Kidney (tissue), 14 donors: ENCODE results near the gene ORC2. TPM values are rescaled to one million over a fixed set of nuclear protein-coding genes. Genes with fewer than 3 reads are reported as not detected.

ENCODE experiments used
- DNase-seq, 5 donors: peaks; one replicate each; pipeline ENCODE4 v3.0.0-alpha.2; 2013 to 2020
- FAIRE-seq: peaks from 2 replicates; lab custom pipeline; 2012; peaks lifted over from hg19 to GRCh38; lab: Jason Lieb, UNC
- H3K27ac ChIP-seq, 2 donors: one replicate each; pipeline ENCODE4 v1.7.0; 2013; ENCODE audit warnings: low read depth in 2 of 2, low read length in 2 of 2, inconsistent platforms in 1 of 2
- H3K27me3 ChIP-seq: one replicate; pipeline ENCODE4 v1.7.1; 2013; ENCODE audit warnings: low read length, inconsistent platforms; ENCODE audit not compliant: control insufficient read depth, insufficient read depth
- H3K36me3 ChIP-seq, 3 donors: one replicate each; pipeline versions ENCODE4 v1.7.0 to v1.7.1; 2013; ENCODE audit warnings: low read length in 3 of 3, control low read depth in 1 of 3, inconsistent platforms in 1 of 3; ENCODE audit not compliant: insufficient read depth in 3 of 3, control insufficient read depth in 2 of 3
- H3K4me1 ChIP-seq, 3 donors: one replicate each; pipeline versions ENCODE4 v1.7.0 to v1.7.1; 2013; ENCODE audit warnings: low read length in 3 of 3, inconsistent platforms in 1 of 3, low read depth in 1 of 3; ENCODE audit not compliant: control insufficient read depth in 2 of 3, insufficient read depth in 2 of 3
- H3K4me3 ChIP-seq, 3 donors: one replicate each; pipeline versions ENCODE4 v1.7.0 to v1.8.1; 2013; ENCODE audit warnings: low read length in 3 of 3, control low read depth in 1 of 3, inconsistent platforms in 1 of 3
- H3K9ac ChIP-seq, 3 donors: one replicate each; pipeline versions ENCODE4 v1.7.0 to v1.7.1; 2013; ENCODE audit warnings: low read length in 3 of 3, control low read depth in 1 of 3, inconsistent platforms in 1 of 3
- H3K9me3 ChIP-seq, 3 donors: one replicate each; pipeline versions ENCODE4 v1.7.0 to v1.7.1; 2013; ENCODE audit warnings: low read length in 3 of 3, control low read depth in 1 of 3, inconsistent platforms in 1 of 3; ENCODE audit not compliant: control insufficient read depth in 2 of 3, insufficient read depth in 1 of 3
- CTCF ChIP-seq: IDR thresholded peaks from 3 replicates; pipeline ENCODE4 v1.5.1; 2012; ENCODE audit warnings: mild to moderate bottlenecking, moderate library complexity, borderline replicate concordance; ENCODE audit not compliant: insufficient read depth; ENCODE audit errors: extremely low read depth
- intact Hi-C: fragments of 100-400 bp; cut with DNase I; formaldehyde crosslinking; loops from one replicate; pipeline ENCODE4 v1.11.1; 2022
- polyA plus RNA-seq: library from polyadenylated mRNA; stranded (reverse); fragments of 350-450 nt; fragmentation: Illumina TruSeq; extraction: RNeasy Lipid Tissue Mini Kit (QIAGEN cat#74804); gene quantifications from one replicate; pipeline ENCODE4 v1.2.3, GENCODE V29; 2014; ENCODE audit warnings: low read depth, low replicate concordance; ENCODE audit not compliant: insufficient read depth
- total RNA-seq: library from RNA; stranded (reverse); fragmentation: NEBNext Ultra II Directional; extraction: Animal tissue kit (Norgen Biotek cat#: 25700); gene quantifications from one replicate; pipeline ENCODE4 v1.2.1, GENCODE V29; 2021
- donor health status: control.
- donor health status: control.
- donor health status: control.
- donor health status: control.
- donor health status: control.
- donor health status: DM: yes; HTN: yes; CAD: no.
- donor health status: Normal renal cell carcinoma (clear cell type).

ORC2 gene
- total and polyA plus RNA-seq, 2 donors from 2014 or later, result 7.4 to 26.0 TPM

GRCh38 chr2:200929334-200930249 is 33.9 kb downstream of the ORC2 start:
- Histone ChIP-seq H3K4me3 (no peak overlapping the region), H3K9ac (no peak overlapping the region), H3K36me3 (peaks cover 10 to 33% (median 14%) of the 10 kb centered on the region in 3 donors), H3K4me1 (no peaks in the 10 kb centered on the region), H3K27me3 (no peaks in the 10 kb centered on the region), H3K27ac (no peak overlapping the region), H3K9me3 (no peaks in the 10 kb centered on the region)
- intact Hi-C loops, result no loop called here
- no peak for TF ChIP-seq CTCF
- DNase-seq, result no peak
- FAIRE-seq, result no peak

- intact Hi-C loops, result no loop called here
- no peak for FAIRE-seq
- H3K9me3 ChIP-seq, result no peaks in the 10 kb centered on the region
- H3K36me3 ChIP-seq, result peaks cover 3 to 49% (median 13%) of the 10 kb centered on the region in 3 donors
- no peaks in the 10 kb centered on the region for H3K27me3 ChIP-seq
- H3K27ac ChIP-seq, result no peak overlapping the region
- no peak for TF ChIP-seq CTCF
- DNase-seq, result no peak
- no peak overlapping the region for H3K9ac ChIP-seq
- H3K4me3 ChIP-seq, result no peak overlapping the region
- H3K4me1 ChIP-seq, result no peaks in the 10 kb centered on the region
Measured at GRCh38 chr2:200922439-200922838, 41.0 kb downstream of the ORC2 start.

GRCh38 chr2:200913654-200914053 is 49.8 kb downstream of the ORC2 start:
- FAIRE-seq (no peak), DNase-seq (no peak)
- Histone ChIP-seq H3K9me3 (no peaks in the 10 kb centered on the region), H3K27me3 (no peaks in the 10 kb centered on the region), H3K36me3 (peaks cover 2 to 48% (median 18%) of the 10 kb centered on the region in 3 donors), H3K4me1 (no peaks in the 10 kb centered on the region), H3K4me3 (no peak overlapping the region), H3K9ac (no peak overlapping the region), H3K27ac (no peak overlapping the region)
- no peak for TF ChIP-seq CTCF
- intact Hi-C loops, result no loop called here
